ENCODE results near the gene ZNF79. TPM values are rescaled to one million over a fixed set of nuclear protein-coding genes. Genes with fewer than 3 reads are reported as not detected.
A peak's percentile ranks its signal among the peaks of the same experiment; 100 is the strongest.

Gene ZNF79
- total and polyA plus RNA-seq, 2 of the 4 experiments (the other 2 are of a cell fraction): 5.6 to 15.4 TPM

- Histone ChIP-seq H4K5ac (ENCODE audit: low read depth, low read length) (no peak within 1 kb of the TSS), H4K91ac (ENCODE audit: insufficient read depth, low read depth, low read length) (no peak within 1 kb of the TSS), H3K4me1 (ENCODE audit: control insufficient read depth, insufficient read depth, low read length) (peaks cover 2% of the 10 kb centered on the region; the same call in 1 of the 2 replicates), H2AK9ac (replicated peaks; ENCODE audit: low read depth, low read length, poor library complexity) (peak within 1 kb of the TSS; percentile 88), H3K14ac (replicated peaks; ENCODE audit: low read depth, low read length) (0 out of 2 replicates have a peak within 1 kb of the TSS, but pooled peaks have one; percentile 21), H2AK5ac (ENCODE audit: low read depth, low read length) (0 out of 2 replicates have a peak within 1 kb of the TSS, but pooled peaks have one; percentile 14), H3K18ac (ENCODE audit: low read depth, low read length) (no peak within 1 kb of the TSS), H3K56ac (ENCODE audit: extremely low read depth, insufficient read depth, low read length) (no peak within 1 kb of the TSS), H3K9me1 (ENCODE audit: insufficient read depth, low read length) (peaks cover 3% of the 10 kb centered on the region; the same call in 1 of the 2 replicates), H3K4me2 (ENCODE audit: low read depth, low read length) (peak within 1 kb of the TSS; percentile 77), H4K20me1 (ENCODE audit: insufficient read depth, low read length) (peaks cover 6% of the 10 kb centered on the region; the same call in 1 of the 2 replicates), H3K27ac (ENCODE audit: insufficient read depth, low read length) (peak within 1 kb of the TSS; percentile 25; the same call in 1 of the 2 replicates), H2AFZ (replicated peaks; ENCODE audit: low read length, poor library complexity) (peak within 1 kb of the TSS; percentile 96), H3K9me3 (ENCODE audit: control insufficient read depth, insufficient read depth, low read length) (no peaks in the 10 kb centered on the region), H3K27me3 (ENCODE audit: control insufficient read depth, insufficient read depth, low read length) (peaks cover 5% of the 10 kb centered on the region; the same call in 1 of the 2 replicates), H3K36me3 (ENCODE audit: control insufficient read depth, insufficient read depth, low read length) (0 out of 2 replicates have a peak, but pooled peaks cover 1% of the 10 kb centered on the region), H2BK5ac (ENCODE audit: low read depth, low read length, poor library complexity, severe bottlenecking) (no peak within 1 kb of the TSS), H3K79me1 (ENCODE audit: low read depth in 1 of 2, low read length in 2 of 2) (peaks cover 0 to 13% of the 10 kb centered on the region in 2 experiments; a peak in 2 of 4 replicates), H2BK20ac (ENCODE audit: low read depth, low read length) (no peak within 1 kb of the TSS), H4K8ac (ENCODE audit: low read depth in 2 of 2, low read length in 2 of 2) (no peak within 1 kb of the TSS), H3K9ac (ENCODE audit: low read depth, low read length) (peak within 1 kb of the TSS; percentile 57), H2BK15ac (ENCODE audit: low read depth, low read length) (no peak within 1 kb of the TSS), H3K4ac (ENCODE audit: low read depth, low read length) (no peak within 1 kb of the TSS; the same call in 1 of the 2 replicates), H3K23ac (ENCODE audit: low read depth, low read length) (0 out of 2 replicates have a peak within 1 kb of the TSS, but pooled peaks have one; percentile 89), H2BK120ac (ENCODE audit: low read depth, low read length) (no peak within 1 kb of the TSS), H3K4me3 (ENCODE audit: insufficient read depth, low read depth, low read length) (peak within 1 kb of the TSS; percentile 55)
- 1% methylated on average over 51 of the region's 87 CpGs; no CpG with 5 or more reads in 1 of the 2 experiments for WGBS, 2 experiments (ENCODE audit: extremely low coverage in 2 of 2, insufficient read length in 1 of 2)
- no TSS peak for BruUV-seq (replicated peaks)
- TF ChIP-seq CEBPB (IDR thresholded peaks at IDR 0.05; ENCODE audit: low read depth, low read length) (no peak), RFX5 (IDR thresholded peaks at IDR 0.05; ENCODE audit: low read depth, low read length) (peak; percentile 39; the same call in 1 of the 2 replicates), FOS (IDR thresholded peaks at IDR 0.05; ENCODE audit: low read depth, low read length) (0 out of 2 replicates have a peak, but pooled peaks have one; percentile 21), BHLHE40 (IDR thresholded peaks at IDR 0.05; ENCODE audit: low read depth, low read length) (no peak), RCOR1 (IDR thresholded peaks at IDR 0.05; ENCODE audit: insufficient replicate concordance, low read length) (no peak), POLR2A (IDR thresholded peaks at IDR 0.05; ENCODE audit: low read depth, low read length) (peak; percentile 78), MAZ (IDR thresholded peaks at IDR 0.05; ENCODE audit: borderline replicate concordance, low read depth, low read length) (peak; percentile 66; the same call in 1 of the 2 replicates), ELK1 (IDR thresholded peaks at IDR 0.05; ENCODE audit: borderline replicate concordance, low read depth, low read length) (no peak), MXI1 (IDR thresholded peaks at IDR 0.05; ENCODE audit: borderline replicate concordance, low read depth, low read length) (no peak)
- TF ChIP-seq, protein P1, sequence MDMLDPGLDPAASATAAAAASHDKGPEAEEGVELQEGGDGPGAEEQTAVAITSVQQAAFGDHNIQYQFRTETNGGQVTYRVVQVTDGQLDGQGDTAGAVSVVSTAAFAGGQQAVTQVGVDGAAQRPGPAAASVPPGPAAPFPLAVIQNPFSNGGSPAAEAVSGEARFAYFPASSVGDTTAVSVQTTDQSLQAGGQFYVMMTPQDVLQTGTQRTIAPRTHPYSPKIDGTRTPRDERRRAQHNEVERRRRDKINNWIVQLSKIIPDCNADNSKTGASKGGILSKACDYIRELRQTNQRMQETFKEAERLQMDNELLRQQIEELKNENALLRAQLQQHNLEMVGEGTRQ (IDR thresholded peaks at IDR 0.05; ENCODE audit: low read depth, low read length): no peak
- TF ChIP-seq, protein P2, sequence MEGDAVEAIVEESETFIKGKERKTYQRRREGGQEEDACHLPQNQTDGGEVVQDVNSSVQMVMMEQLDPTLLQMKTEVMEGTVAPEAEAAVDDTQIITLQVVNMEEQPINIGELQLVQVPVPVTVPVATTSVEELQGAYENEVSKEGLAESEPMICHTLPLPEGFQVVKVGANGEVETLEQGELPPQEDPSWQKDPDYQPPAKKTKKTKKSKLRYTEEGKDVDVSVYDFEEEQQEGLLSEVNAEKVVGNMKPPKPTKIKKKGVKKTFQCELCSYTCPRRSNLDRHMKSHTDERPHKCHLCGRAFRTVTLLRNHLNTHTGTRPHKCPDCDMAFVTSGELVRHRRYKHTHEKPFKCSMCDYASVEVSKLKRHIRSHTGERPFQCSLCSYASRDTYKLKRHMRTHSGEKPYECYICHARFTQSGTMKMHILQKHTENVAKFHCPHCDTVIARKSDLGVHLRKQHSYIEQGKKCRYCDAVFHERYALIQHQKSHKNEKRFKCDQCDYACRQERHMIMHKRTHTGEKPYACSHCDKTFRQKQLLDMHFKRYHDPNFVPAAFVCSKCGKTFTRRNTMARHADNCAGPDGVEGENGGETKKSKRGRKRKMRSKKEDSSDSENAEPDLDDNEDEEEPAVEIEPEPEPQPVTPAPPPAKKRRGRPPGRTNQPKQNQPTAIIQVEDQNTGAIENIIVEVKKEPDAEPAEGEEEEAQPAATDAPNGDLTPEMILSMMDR (conservative IDR thresholded peaks at IDR 0.05; ENCODE audit: low read depth, low read length): 0 out of 2 replicates have a peak, but pooled peaks have one; percentile 1
- intact Hi-C loops (cut with micrococcal nuclease) (loop anchor here (2.0 to 10.0 kb wide), 2 partner anchors 112 to 180 kb away; no protein-coding TSS in a partner anchor), in situ Hi-C loops (cut with MboI; ENCODE audit: low sequenced_read_pairs) (loop anchor here (5.0 to 25.0 kb wide), 2 partner anchors 180 to 460 kb away; no protein-coding TSS in a partner anchor), dilution Hi-C loops (cut with HindIII; ENCODE audit: low sequenced_read_pairs, unreplicated experiment) (no loop called here)
- ATAC-seq (ENCODE audit: low read depth): peak; percentile 96
- DNase-seq: peak; percentile 99
- POLR2A ChIA-PET (ENCODE audit: unreplicated experiment): interaction anchor here (1.4 kb wide), 1 partner anchor 9 kb away, joined by 3 read pairs; no protein-coding TSS in a partner anchor
- CTCF ChIA-PET: interaction anchor here (0.6 to 1.4 kb wide), 6 partner anchors 8 to 190 kb away, joined by 3 to 5 read pairs (median 3); no protein-coding TSS in a partner anchor
Observed at GRCh38 chr9:127396808-127397645, 27.2 kb upstream of the ZNF79 start, which contains the start of gene SLC2A8. Gene SLC2A8, plus strand, starts transcription at chr9:127397169. Its CDS starts 62 bp downstream, at chr9:127397231.

Data from IMR-90 (cell line).